HEK293T (cell line): Measurements from ENCODE around the gene C2CD4A.

Experiments used
- CTCF ChIA-PET: fragments of 350-600 bp; formaldehyde crosslinking; extraction: SDS; loops from one replicate; lab custom pipeline; 2021; ENCODE audit warnings: antibody characterized with exemption, inconsistent platforms; lab: Yijun Ruan, JAX
- POLR2A ChIA-PET: fragments of 350-600 bp; formaldehyde crosslinking; extraction: SDS; loops from one replicate; lab custom pipeline; 2020; ENCODE audit warnings: antibody characterized with exemption, inconsistent platforms; lab: Yijun Ruan, JAX
- DNase-seq: peaks from one replicate; pipeline ENCODE4 v3.0.0; 2012; ENCODE audit warnings: mixed read lengths; ENCODE audit errors: extremely low spot score
- ARNT ChIP-seq: fragments of 450-650 bp; IDR thresholded peaks from 2 replicates; pipeline ENCODE4 v1.6.1; 2017; ENCODE audit warnings: mild to moderate bottlenecking
- BHLHE40 ChIP-seq: fragments of 450-650 bp; IDR thresholded peaks from 2 replicates; pipeline ENCODE4 v1.6.1; 2016; ENCODE audit warnings: mild to moderate bottlenecking, moderate library complexity, borderline replicate concordance
- CTBP1 ChIP-seq: fragments of 450-650 bp; IDR thresholded peaks from 2 replicates; pipeline ENCODE4 v1.6.1; 2016; ENCODE audit warnings: borderline replicate concordance
- ELF4 ChIP-seq: fragments of 450-650 bp; IDR thresholded peaks from 2 replicates; pipeline ENCODE4 v1.6.1; 2017; ENCODE audit warnings: antibody characterized with exemption
- FOXA1 ChIP-seq: fragments of 450-650 bp; IDR thresholded peaks from 2 replicates; pipeline ENCODE4 v1.6.1; 2016; ENCODE audit warnings: mild to moderate bottlenecking
- FOXK2 ChIP-seq: fragments of 450-650 bp; IDR thresholded peaks from 2 replicates; pipeline ENCODE4 v1.6.1; 2016; ENCODE audit warnings: mild to moderate bottlenecking
- FOXM1 ChIP-seq: fragments of 450-650 bp; IDR thresholded peaks from 2 replicates; pipeline ENCODE4 v1.6.1; 2017; ENCODE audit warnings: mild to moderate bottlenecking, borderline replicate concordance
- HDGF ChIP-seq: fragments of 450-650 bp; IDR thresholded peaks from 2 replicates; pipeline ENCODE4 v1.6.1; 2017; ENCODE audit warnings: antibody characterized with exemption, borderline replicate concordance
- L3MBTL2 ChIP-seq: fragments of 450-650 bp; conservative IDR thresholded peaks from 2 replicates; pipeline ENCODE4 v1.6.1; 2016; ENCODE audit warnings: mild to moderate bottlenecking
- LEF1 ChIP-seq: fragments of 450-650 bp; IDR thresholded peaks from 2 replicates; pipeline ENCODE4 v1.6.1; 2017; ENCODE audit warnings: mild to moderate bottlenecking, borderline replicate concordance
- NFRKB ChIP-seq: fragments of 450-650 bp; IDR thresholded peaks from 2 replicates; pipeline ENCODE4 v1.6.1; 2016; ENCODE audit warnings: mild to moderate bottlenecking, moderate library complexity
- SP1 ChIP-seq: fragments of 450-650 bp; IDR thresholded peaks from 2 replicates; pipeline ENCODE4 v1.6.1; 2017
- SUZ12 ChIP-seq: fragments of 450-650 bp; IDR thresholded peaks from 2 replicates; pipeline ENCODE4 v1.6.1; 2016; ENCODE audit warnings: mild to moderate bottlenecking
- TARDBP ChIP-seq: fragments of 450-650 bp; IDR thresholded peaks from 2 replicates; pipeline ENCODE4 v1.6.1; 2016
- ZNF384 ChIP-seq: fragments of 450-650 bp; IDR thresholded peaks from 2 replicates; pipeline ENCODE4 v1.6.1; 2016
- TF ChIP-seq, protein P1 (sequence below): fragments of 450-650 bp; IDR thresholded peaks from 2 replicates; pipeline ENCODE4 v1.6.1; 2016

C2CD4A gene

DNA sequence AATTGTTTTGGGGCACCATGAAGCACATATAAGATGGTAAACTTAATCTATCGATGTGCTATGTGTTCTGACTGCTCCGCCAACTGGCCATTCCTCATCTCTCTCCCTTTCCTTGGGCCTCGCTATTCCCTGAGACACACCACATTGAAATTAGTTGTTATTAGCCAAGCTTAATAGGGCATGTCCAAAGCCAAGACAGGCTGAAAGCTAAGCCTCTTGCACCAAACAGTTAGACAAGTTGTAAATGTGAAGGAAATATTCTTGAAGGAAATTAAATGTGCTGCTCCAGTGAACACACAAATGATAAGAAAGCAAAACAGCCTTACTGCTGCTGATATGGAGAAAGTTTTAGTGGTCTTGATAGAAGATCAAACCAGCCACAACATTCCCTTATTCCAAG, 39.3 kb downstream of the C2CD4A start:
- no peak for TF ChIP-seq BHLHE40
- TF ChIP-seq, protein P1, sequence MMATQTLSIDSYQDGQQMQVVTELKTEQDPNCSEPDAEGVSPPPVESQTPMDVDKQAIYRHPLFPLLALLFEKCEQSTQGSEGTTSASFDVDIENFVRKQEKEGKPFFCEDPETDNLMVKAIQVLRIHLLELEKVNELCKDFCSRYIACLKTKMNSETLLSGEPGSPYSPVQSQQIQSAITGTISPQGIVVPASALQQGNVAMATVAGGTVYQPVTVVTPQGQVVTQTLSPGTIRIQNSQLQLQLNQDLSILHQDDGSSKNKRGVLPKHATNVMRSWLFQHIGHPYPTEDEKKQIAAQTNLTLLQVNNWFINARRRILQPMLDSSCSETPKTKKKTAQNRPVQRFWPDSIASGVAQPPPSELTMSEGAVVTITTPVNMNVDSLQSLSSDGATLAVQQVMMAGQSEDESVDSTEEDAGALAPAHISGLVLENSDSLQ, result no peak
- TF ChIP-seq CTBP1, result no peak
- no peak for TF ChIP-seq FOXM1
- no peak for TF ChIP-seq ARNT
- no peak for TF ChIP-seq SP1
- no peak for TF ChIP-seq ELF4
- no peak for TF ChIP-seq ZNF384
- TF ChIP-seq SUZ12, result no peak
- CTCF ChIA-PET, result no interaction called here
- POLR2A ChIA-PET, result no interaction called here
- DNase-seq, result no peak

DNA sequence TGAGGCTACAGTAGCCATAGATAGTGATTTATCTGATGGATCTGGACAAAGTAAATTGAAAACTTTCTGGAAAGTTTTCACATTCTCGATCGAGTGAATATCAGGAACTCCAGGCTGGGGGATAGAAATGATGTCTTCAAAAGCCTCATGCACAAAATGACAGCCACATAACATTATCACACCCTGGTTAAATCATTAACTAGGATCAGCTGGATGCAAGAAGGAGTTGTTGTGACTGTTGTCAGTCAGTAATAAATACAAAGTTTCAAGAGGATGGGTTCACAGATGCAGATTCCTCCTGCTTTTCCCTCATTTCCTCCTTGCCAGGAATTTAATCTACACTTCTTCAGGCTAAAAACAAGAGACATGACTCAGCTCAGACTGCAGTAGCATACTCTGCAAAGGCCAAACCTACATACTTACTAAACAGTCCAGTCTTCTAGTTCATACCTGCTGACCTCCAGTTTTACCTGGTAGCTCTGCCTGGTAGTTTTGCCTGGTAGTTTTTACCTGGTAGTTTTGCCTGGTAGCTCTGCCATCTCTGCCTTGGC, 40.9 kb downstream of the C2CD4A start:
- DNase-seq, result no peak
- TF ChIP-seq, protein P1, result no peak
- TF ChIP-seq FOXA1, result no peak
- TF ChIP-seq SUZ12, result no peak
- TF ChIP-seq TARDBP, result no peak
- POLR2A ChIA-PET, result no interaction called here
- CTCF ChIA-PET, result interaction anchor here (0.6 kb wide), 1 partner anchor 467 kb away, joined by 3 read pairs; no protein-coding TSS in a partner anchor

DNA sequence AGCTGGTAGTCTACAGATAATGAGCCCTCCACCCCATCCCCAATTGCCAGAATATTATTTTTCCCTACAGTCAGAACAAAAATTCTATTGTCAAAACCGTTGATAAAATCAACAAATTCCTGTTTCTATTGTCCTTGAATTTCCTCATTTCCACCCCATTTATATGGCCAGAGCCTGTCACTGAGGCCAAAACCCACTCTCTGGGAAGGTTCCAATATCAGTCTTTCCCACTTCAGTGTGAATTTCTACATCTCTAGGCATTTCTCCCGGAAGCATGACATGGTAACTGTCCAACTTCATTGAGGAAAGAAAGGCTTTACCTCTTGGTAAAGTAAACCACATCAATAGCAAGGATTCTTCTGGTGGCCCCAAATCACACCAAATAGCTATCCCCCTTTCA, 41.6 kb downstream of the C2CD4A start:
- ChIA-PET CTCF (no interaction called here), POLR2A (no interaction called here)
- no peak for DNase-seq
- TF ChIP-seq BHLHE40, result no peak
- TF ChIP-seq ARNT, result no peak
- no peak for TF ChIP-seq TARDBP
- TF ChIP-seq CTBP1, result no peak
- TF ChIP-seq, protein P1, result no peak
- TF ChIP-seq HDGF, result no peak
- TF ChIP-seq FOXK2, result no peak
- no peak for TF ChIP-seq SUZ12
- no peak for TF ChIP-seq ZNF384

DNA sequence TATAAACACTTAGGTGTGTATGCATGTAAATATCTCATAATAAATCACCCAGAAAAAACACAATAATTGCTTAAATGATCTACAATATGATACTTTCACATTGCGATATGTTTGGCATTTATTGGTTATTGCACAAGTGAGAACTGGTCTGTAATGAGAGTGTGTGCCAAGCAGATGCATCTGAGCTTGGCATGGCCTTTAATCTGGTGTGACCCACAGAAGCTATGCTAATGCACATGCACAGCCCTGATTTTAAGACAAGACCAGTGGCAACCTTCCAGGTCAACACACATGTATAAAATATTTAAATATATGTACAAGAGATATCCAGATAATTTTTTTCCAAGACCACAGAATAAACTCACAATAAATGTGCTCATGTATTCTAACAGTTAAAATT, 42.7 kb downstream of the C2CD4A start:
- no peak for DNase-seq
- CTCF ChIA-PET, result no interaction called here
- TF ChIP-seq FOXA1 (no peak), TARDBP (no peak), CTBP1 (no peak), NFRKB (no peak), LEF1 (no peak), FOXM1 (no peak), ZNF384 (no peak), SP1 (no peak), L3MBTL2 (no peak), SUZ12 (no peak)
- POLR2A ChIA-PET, result no interaction called here

DNA sequence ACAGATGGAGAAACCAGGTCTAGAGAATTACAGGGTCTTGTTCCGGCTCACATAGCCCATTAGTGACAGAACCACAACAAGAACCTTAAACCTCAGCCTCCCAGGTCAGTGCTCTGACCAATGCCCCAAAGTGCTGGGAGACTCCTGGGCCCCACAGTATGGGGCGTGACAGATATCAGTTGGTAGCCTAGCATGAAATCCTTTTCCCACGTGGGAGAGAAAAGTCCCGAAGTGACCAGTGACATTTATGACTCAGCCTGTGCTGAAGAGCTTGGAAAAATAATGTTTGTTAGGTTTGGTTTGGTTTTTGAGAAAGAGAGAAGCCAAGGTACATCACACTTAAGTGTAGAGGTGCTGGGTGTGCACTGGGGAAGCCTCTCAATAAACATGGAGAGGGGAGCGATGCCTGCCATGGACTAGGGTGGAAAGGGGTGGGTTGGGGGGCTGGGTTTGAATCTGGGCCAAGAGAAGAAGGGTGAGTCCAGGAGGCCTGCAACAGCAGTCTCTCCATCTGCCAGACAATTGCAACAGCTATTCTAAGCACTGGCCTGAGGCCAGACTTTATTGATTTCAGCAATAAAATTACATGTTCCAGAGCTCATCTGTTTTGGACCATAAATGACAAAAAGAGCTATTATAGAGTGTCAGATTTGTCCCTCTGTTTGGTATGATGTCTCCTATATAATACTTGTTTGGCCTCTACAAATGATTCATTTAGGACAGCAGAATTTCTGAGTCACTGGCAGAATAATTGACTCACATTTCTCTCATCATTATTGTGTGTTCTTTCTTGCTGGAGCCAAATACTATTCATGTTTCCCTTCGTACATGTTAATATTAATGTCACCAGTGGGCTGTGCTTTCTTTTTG, 43.4 kb downstream of the C2CD4A start:
- ChIA-PET CTCF (no interaction called here), POLR2A (no interaction called here)
- DNase-seq, result no peak
- no peak for TF ChIP-seq L3MBTL2
- TF ChIP-seq HDGF, result no peak
- TF ChIP-seq SP1, result no peak

DNA sequence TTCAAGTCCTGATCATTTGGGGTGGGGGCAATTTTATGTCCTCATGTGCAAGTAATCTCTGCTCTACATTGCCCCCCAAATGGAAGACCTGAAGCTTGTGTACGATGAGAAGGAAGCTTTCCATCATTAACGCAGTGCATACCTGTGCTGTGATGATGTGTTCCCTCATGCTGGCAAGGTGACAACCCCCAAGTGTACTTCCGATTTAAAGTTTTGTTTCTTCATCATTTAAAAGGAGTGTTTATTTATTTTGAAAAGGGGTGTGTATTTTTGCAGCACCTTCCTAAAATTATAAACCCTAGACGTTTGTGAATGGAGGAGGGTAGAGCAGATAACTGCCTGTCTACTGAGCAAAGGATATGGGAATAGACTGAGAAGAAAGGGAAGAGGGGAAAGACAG, 45.3 kb downstream of the C2CD4A start:
- DNase-seq, result no peak
- ChIA-PET POLR2A (no interaction called here), CTCF (no interaction called here)
- no peak for TF ChIP-seq SUZ12
- no peak for TF ChIP-seq HDGF
- TF ChIP-seq BHLHE40, result no peak
- no peak for TF ChIP-seq FOXM1
- TF ChIP-seq FOXK2, result no peak
- no peak for TF ChIP-seq ZNF384
- TF ChIP-seq CTBP1, result no peak
- no peak for TF ChIP-seq TARDBP
- no peak for TF ChIP-seq LEF1
